Natural killer cell (primary cell): ENCODE results near the gene FOXE1. TPM values are rescaled to one million over a fixed set of nuclear protein-coding genes. Genes with fewer than 3 reads are reported as not detected.

Experiments used
- ATAC-seq, 3 donors: fragments of 150-1000 bp in 2 of 3; fragments of 200-7000 bp in 1 of 3; cut with Tn5 transposase; 1 replicate in 1 of 3; 2 replicates in 2 of 3; pipeline ENCODE4 v1.10.0; 2021; ENCODE audit warnings: mild to moderate bottlenecking in 2 of 3, moderate library complexity in 2 of 3
- DNase-seq, 2 donors: peaks; one replicate each; pipeline versions ENCODE4 v3.0.0 to v3.0.0-alpha.2; 2013 to 2021; ENCODE audit warnings: mixed read lengths in 1 of 2
- H3K27ac ChIP-seq: one replicate; pipeline ENCODE4 v1.5.1; 2013; ENCODE audit warnings: mild to moderate bottlenecking, low read length
- H3K27me3 ChIP-seq: one replicate; pipeline ENCODE4 v1.6.1; 2013; ENCODE audit warnings: low read length; ENCODE audit not compliant: control insufficient read depth, insufficient read depth
- H3K36me3 ChIP-seq: one replicate; pipeline ENCODE4 v1.6.1; 2013; ENCODE audit warnings: low read length; ENCODE audit not compliant: control insufficient read depth, insufficient read depth
- H3K4me1 ChIP-seq: one replicate; pipeline ENCODE4 v1.6.1; 2013; ENCODE audit warnings: low read length; ENCODE audit not compliant: control insufficient read depth, insufficient read depth
- H3K4me3 ChIP-seq: one replicate; pipeline ENCODE4 v1.5.1; 2013; ENCODE audit warnings: low read length
- H3K9me3 ChIP-seq: one replicate; pipeline ENCODE4 v1.6.1; 2013; ENCODE audit warnings: low read length; ENCODE audit not compliant: control insufficient read depth, insufficient read depth
- H3K27ac Mint-ChIP-seq, 2 donors: one replicate each; pipeline ENCODE4 v1.8.0; 2022; ENCODE audit warnings: mild to moderate bottlenecking in 2 of 2, mixed read lengths in 2 of 2, moderate library complexity in 1 of 2
- H3K27me3 Mint-ChIP-seq, 2 donors: one replicate each; pipeline ENCODE4 v1.8.0; 2022; ENCODE audit warnings: low read depth in 2 of 2, mixed read lengths in 2 of 2
- H3K36me3 Mint-ChIP-seq: one replicate; pipeline ENCODE4 v1.8.0; 2022; ENCODE audit warnings: mixed read lengths
- H3K4me1 Mint-ChIP-seq, 2 donors: one replicate each; pipeline ENCODE4 v1.8.0; 2022; ENCODE audit warnings: mixed read lengths in 2 of 2
- H3K4me3 Mint-ChIP-seq: one replicate; pipeline ENCODE4 v1.8.0; 2022; ENCODE audit warnings: mild to moderate bottlenecking, moderate library complexity, mixed read lengths
- H3K9me3 Mint-ChIP-seq, 2 donors: one replicate each; pipeline ENCODE4 v1.8.0; 2022; ENCODE audit warnings: mixed read lengths in 2 of 2
- CTCF ChIP-seq: fragments of 200-600 bp; IDR thresholded peaks from one replicate; pipeline ENCODE4 v1.8.0; 2022; ENCODE audit warnings: antibody characterized with exemption
- WGBS: methylation state at CpG from one replicate; pipeline ENCODE4 v1.1.7; 2013; ENCODE audit warnings: missing lambda C conversion rate; ENCODE audit not compliant: insufficient coverage; 5-methylcytosine and 5-hydroxymethylcytosine counted together
- intact Hi-C: fragments of 100-400 bp; cut with micrococcal nuclease; formaldehyde crosslinking; loops from one replicate; pipeline ENCODE4 v1.14.2; 2022
- total RNA-seq, 4 donors: library from RNA; stranded (reverse); fragments of 120-200 nt in 1 of 4; gene quantifications; one replicate each; pipeline versions ENCODE4 v1.2.3 to v1.2.4, GENCODE V29; 2013 to 2022

Gene FOXE1
- total RNA-seq, 3 donors from 2014 or later (not counting 1 experiment from before 2014, with no cell fraction given) = not detected

DNA sequence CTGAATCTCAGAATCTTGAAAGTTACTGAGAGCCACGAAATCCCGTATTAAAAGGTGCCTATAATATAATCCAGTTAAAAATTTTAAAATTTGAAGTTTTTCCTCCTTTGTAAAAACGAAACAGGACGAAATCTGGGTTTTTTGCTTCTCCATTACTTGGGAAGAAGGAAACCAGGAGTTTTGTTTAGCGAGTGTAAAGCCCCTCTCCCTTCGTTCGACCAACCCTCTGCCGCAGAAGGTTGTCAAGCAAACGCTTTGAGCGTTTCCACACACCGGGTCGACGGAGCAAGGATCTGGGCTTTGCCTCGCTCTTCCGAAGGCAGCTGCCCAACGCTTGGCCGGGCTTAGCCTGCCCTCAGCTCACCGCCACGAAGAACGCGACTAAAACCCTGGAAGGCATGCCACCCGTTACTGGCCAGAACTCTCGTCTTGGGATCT, 1.6 kb upstream of the FOXE1 start:
- peak in 1 of 2 donors; percentile 18 for DNase-seq
- H3K36me3 ChIP-seq = no peaks in the 10 kb centered on the region
- no peak overlapping the region for H3K27ac Mint-ChIP-seq
- H3K27me3 ChIP-seq = peaks cover 71% of the 10 kb centered on the region
- no peak for ATAC-seq
- intact Hi-C loops = no loop called here
- H3K4me3 ChIP-seq = no peak overlapping the region
- no peaks in the 10 kb centered on the region for H3K9me3 ChIP-seq
- peaks cover 51 to 61% of the 10 kb centered on the region in 2 donors for H3K27me3 Mint-ChIP-seq
- WGBS = 12% methylated on average over 20 of the region's 23 CpGs
- peaks cover 0 to 19% of the 10 kb centered on the region in 2 donors for H3K4me1 Mint-ChIP-seq
- H3K4me1 ChIP-seq = peaks cover 32% of the 10 kb centered on the region
- no peak overlapping the region for H3K27ac ChIP-seq
- no peak for TF ChIP-seq CTCF
- no peak overlapping the region for H3K4me3 Mint-ChIP-seq
- no peaks in the 10 kb centered on the region for H3K36me3 Mint-ChIP-seq
- no peaks in the 10 kb centered on the region for H3K9me3 Mint-ChIP-seq

- ATAC-seq (no peak), DNase-seq (no peak)
- Mint-ChIP-seq H3K9me3 (no peaks in the 10 kb centered on the region), H3K36me3 (no peaks in the 10 kb centered on the region), H3K27me3 (peaks cover 50 to 61% of the 10 kb centered on the region in 2 donors), H3K4me1 (peaks cover 0 to 19% of the 10 kb centered on the region in 2 donors), H3K27ac (no peak overlapping the region), H3K4me3 (no peak overlapping the region)
- Histone ChIP-seq H3K36me3 (no peaks in the 10 kb centered on the region), H3K9me3 (no peaks in the 10 kb centered on the region), H3K27me3 (peaks cover 71% of the 10 kb centered on the region), H3K4me1 (peaks cover 32% of the 10 kb centered on the region), H3K27ac (no peak overlapping the region), H3K4me3 (no peak overlapping the region)
- intact Hi-C loops = no loop called here
- 9% methylated on average over 21 of the region's 24 CpGs for WGBS
- TF ChIP-seq CTCF = no peak
Observed at GRCh38 chr9:97852001-97852398, 1.0 kb upstream of the FOXE1 start.

DNA sequence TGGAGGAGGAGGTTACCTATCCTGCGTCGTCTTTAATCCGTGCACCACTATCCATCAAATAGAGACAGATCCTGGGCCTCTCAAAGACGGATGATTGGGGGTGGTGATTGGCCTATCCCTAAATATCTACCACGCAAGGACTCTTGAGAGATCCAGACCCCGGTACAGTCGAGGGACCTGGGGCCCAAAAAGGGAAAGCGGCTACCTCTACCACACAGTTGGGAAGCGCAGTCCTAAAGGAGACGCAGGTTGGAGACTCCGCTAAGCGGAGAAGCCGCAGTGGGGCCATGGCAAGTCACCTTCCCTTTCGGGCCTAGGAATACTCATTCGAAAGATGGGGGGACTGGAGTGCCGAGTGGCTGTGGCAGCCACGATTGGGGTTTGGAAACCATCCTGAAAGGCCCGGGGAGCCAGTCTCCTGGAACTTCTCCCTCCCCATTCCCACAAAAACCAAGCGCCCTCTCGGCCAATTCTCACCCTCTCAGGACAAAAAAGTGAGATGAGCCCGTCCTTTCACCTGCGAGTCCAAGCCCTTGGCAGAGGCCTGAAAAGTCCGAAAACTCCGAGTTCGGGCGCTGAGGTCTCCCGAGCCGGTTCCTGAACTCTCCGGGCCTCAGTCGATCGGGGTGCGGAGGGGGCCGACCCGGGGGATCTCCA, 499 bp upstream of the FOXE1 start:
- peaks cover 0 to 18% of the 10 kb centered on the region in 2 donors for H3K4me1 Mint-ChIP-seq

More for the DNA sequence above, 499 bp upstream of the FOXE1 start:
- no peak overlapping the region for H3K27ac ChIP-seq
- no peak overlapping the region for H3K27ac Mint-ChIP-seq
- TF ChIP-seq CTCF = no peak
- H3K9me3 Mint-ChIP-seq = no peaks in the 10 kb centered on the region
- H3K27me3 ChIP-seq = peaks cover 71% of the 10 kb centered on the region
- 8% methylated on average over 31 of the region's 34 CpGs for WGBS
- no peaks in the 10 kb centered on the region for H3K36me3 ChIP-seq
- H3K9me3 ChIP-seq = no peaks in the 10 kb centered on the region
- ATAC-seq (no peak), DNase-seq (peak in 1 of 2 donors; percentile 28)
- H3K4me1 ChIP-seq = peaks cover 35% of the 10 kb centered on the region
- H3K36me3 Mint-ChIP-seq = no peaks in the 10 kb centered on the region
- H3K4me3 ChIP-seq = no peak overlapping the region
- intact Hi-C loops = no loop called here
- H3K27me3 Mint-ChIP-seq = peaks cover 50 to 61% of the 10 kb centered on the region in 2 donors
- H3K4me3 Mint-ChIP-seq = no peak overlapping the region
